Gastrocnemius medialis (tissue), 4 donors: Measurements from ENCODE around the gene FOXM1.

Source experiments
- CTCF ChIP-seq, 5 experiments: fragments of 450-650 bp in 3 of 5; fragments of 200-600 bp in 2 of 5; sonication (generic) in 2 of 5; IDR thresholded peaks in 4 of 5; conservative IDR thresholded peaks in 1 of 5; 1 replicate in 4 of 5; 2 replicates in 1 of 5; pipeline ENCODE4 v1.5.1; 2016 to 2019; ENCODE audit warnings: antibody characterized with exemption in 5 of 5, mild to moderate bottlenecking in 3 of 5, moderate library complexity in 3 of 5
- POLR2A ChIP-seq, 2 donors: fragments of 450-650 bp; IDR thresholded peaks; one replicate each; pipeline ENCODE4 v1.6.1; 2017; ENCODE audit warnings: antibody characterized with exemption in 2 of 2, mild to moderate bottlenecking in 2 of 2, moderate library complexity in 2 of 2

- TF ChIP-seq CTCF (IDR thresholded peaks at IDR 0.05 in 4 of 5, conservative IDR thresholded peaks at IDR 0.05 in 1 of 5) (peak; percentile 71 to 90 (median 77)), POLR2A (IDR thresholded peaks at IDR 0.05) (no peak)
Measured at GRCh38 chr12:2853626-2854025, 23.3 kb downstream of the FOXM1 start.
